ENCODE measurements around the gene NUP210L. TPM values are rescaled to one million over a fixed set of nuclear protein-coding genes. Genes with fewer than 3 reads are reported as not detected.
A peak's percentile ranks its signal among the peaks of the same experiment; 100 is the strongest.

Gene NUP210L
- total RNA-seq, 1 donor from 2014 or later = 0.05 TPM

DNA sequence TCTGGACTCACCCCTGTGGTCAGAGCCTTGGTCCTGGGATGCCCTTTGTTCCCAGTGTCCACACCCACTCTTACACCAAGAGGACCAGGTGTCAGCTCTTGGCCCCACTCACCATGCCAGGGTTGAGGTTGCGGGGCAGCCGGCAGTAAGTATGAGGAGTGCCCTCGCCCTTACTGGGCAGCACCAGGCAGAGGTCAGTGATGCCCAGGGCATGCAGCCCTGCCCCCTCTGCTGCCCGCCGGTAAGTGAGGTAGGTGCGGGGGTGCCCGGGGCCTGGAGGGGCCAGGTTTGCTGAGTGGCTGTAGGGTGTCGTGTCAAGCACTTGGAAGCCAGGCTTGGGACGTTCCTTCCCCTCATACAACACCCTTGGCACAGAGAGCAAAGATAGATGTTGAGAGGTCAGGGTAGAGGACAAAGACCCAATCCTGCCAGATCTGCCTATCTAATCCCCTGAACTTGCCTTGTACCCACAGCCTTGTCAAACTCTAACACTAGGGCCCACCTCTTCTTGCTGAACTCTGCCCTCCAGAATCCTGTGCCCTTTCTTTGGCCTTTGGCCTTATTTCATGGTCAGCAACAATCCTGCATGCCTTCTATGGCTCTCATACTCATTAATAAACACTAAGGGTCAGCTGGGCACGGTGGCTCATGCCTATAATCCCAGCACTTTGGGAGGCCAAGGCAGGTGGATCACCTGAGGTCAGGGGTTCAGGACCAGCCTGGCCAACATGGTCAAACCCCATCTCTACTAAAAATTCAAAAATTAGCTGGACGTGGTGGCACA lies 211.9 kb downstream of the NUP210L start:
- Mint-ChIP-seq H3K9me3 (ENCODE audit: low read depth) (no peaks in the 10 kb centered on the region), H3K27me3 (no peaks in the 10 kb centered on the region), H3K36me3 (ENCODE audit: insufficient read depth) (peaks cover 3% of the 10 kb centered on the region), H3K4me1 (ENCODE audit: low read depth) (peaks cover 7% of the 10 kb centered on the region), H3K27ac (no peak overlapping the region), H3K4me3 (ENCODE audit: low read depth) (no peak overlapping the region)
- DNase-seq (ENCODE audit: low spot score, unreplicated experiment) = no peak
- TF ChIP-seq, protein P1, sequence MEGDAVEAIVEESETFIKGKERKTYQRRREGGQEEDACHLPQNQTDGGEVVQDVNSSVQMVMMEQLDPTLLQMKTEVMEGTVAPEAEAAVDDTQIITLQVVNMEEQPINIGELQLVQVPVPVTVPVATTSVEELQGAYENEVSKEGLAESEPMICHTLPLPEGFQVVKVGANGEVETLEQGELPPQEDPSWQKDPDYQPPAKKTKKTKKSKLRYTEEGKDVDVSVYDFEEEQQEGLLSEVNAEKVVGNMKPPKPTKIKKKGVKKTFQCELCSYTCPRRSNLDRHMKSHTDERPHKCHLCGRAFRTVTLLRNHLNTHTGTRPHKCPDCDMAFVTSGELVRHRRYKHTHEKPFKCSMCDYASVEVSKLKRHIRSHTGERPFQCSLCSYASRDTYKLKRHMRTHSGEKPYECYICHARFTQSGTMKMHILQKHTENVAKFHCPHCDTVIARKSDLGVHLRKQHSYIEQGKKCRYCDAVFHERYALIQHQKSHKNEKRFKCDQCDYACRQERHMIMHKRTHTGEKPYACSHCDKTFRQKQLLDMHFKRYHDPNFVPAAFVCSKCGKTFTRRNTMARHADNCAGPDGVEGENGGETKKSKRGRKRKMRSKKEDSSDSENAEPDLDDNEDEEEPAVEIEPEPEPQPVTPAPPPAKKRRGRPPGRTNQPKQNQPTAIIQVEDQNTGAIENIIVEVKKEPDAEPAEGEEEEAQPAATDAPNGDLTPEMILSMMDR (IDR thresholded peaks at IDR 0.05; ENCODE audit: unreplicated experiment) = no peak

Small RNAs within 50 kb of the gene (microRNA-seq; reads per million reads assigned to microRNA genes)
- 15.5 reads per million, percentile 26 among the genes with 10 or more reads in this experiment for gene MIR190B (ENCODE audit: borderline number of aligned reads, unreplicated experiment)
- not detected for gene MIR5698 (ENCODE audit: borderline number of aligned reads, unreplicated experiment)
- gene MIR6737 (ENCODE audit: borderline number of aligned reads, unreplicated experiment) = not detected

Other genes with a start within 250 kb of the NUP210L start
- gene GATAD2B, start 232.1 kb downstream of the NUP210L start, total RNA-seq = 48.8 and 52.6 TPM in 2 replicates
- gene DENND4B, start 208.4 kb downstream of the NUP210L start, total RNA-seq = 84.7 and 93.4 TPM in 2 replicates
- 40.9 and 41.9 TPM in 2 replicates for gene CRTC2, start 196.5 kb downstream of the NUP210L start, total RNA-seq
- gene SLC39A1, start 191.5 kb downstream of the NUP210L start, total RNA-seq = 70.6 and 75.4 TPM in 2 replicates
- gene CREB3L4, start 187.2 kb downstream of the NUP210L start, total RNA-seq = 36.6 and 41.7 TPM in 2 replicates
- gene JTB, start 177.4 kb downstream of the NUP210L start, total RNA-seq = 75.0 and 76.5 TPM in 2 replicates
- gene RAB13, start 168.7 kb downstream of the NUP210L start, total RNA-seq = 83.3 and 90.4 TPM in 2 replicates
- 2,170 and 2,294 TPM in 2 replicates for gene RPS27, start 164.3 kb downstream of the NUP210L start, total RNA-seq
- 298 and 304 TPM in 2 replicates for gene TPM3, start 37.0 kb upstream of the NUP210L start, total RNA-seq
- gene CFAP141, start 51.3 kb upstream of the NUP210L start, total RNA-seq = not detected in 2 replicates
- gene UBAP2L, start 65.9 kb upstream of the NUP210L start, total RNA-seq = 263 and 268 TPM in 2 replicates
- gene HAX1, start 117.6 kb upstream of the NUP210L start, total RNA-seq = 51.0 and 52.3 TPM in 2 replicates
- 0.64 and 0.96 TPM in 2 replicates for gene AQP10, start 166.0 kb upstream of the NUP210L start, total RNA-seq
- 45.9 and 47.4 TPM in 2 replicates for gene ATP8B2, start 170.5 kb upstream of the NUP210L start, total RNA-seq